Measurements from ENCODE around the gene RAB40C.

GRCh38 chr16:575354-576196 lies 14.3 kb upstream of the RAB40C start:
- TF ChIP-seq EZH2 (IDR thresholded peaks at IDR 0.05) (no peak), POLR2AphosphoS5 (IDR thresholded peaks at IDR 0.05; ENCODE audit: borderline replicate concordance, low read depth, low read length) (no peak), FOXP2 (optimal IDR thresholded peaks at IDR 0.05; ENCODE audit: control extremely low read depth, extremely low read length, insufficient read depth) (no peak)
